PC-9 (cell line): ENCODE measurements around the gene MATN1.

Experiments used
- CTCF ChIP-seq: fragments of 200-600 bp; sonication (generic); conservative IDR thresholded peaks from 2 replicates; pipeline ENCODE4 v1.6.1; 2017; ENCODE audit warnings: mixed run types, antibody characterized with exemption, mild to moderate bottlenecking, moderate library complexity
- EZH2 ChIP-seq: fragments of 200-600 bp; sonication (generic); IDR thresholded peaks from 2 replicates; pipeline ENCODE4 v1.8.0; 2017; ENCODE audit warnings: antibody characterized with exemption, low read depth

- TF ChIP-seq CTCF (no peak), EZH2 (no peak)
Observed at GRCh38 chr1:30770150-30770549, 46.8 kb upstream of the MATN1 start.
